DOHH2 (cell line): ENCODE measurements around the gene DDX18.

Source experiments
- H3F3A ChIP-seq: fragments of 200-600 bp; sonication (generic), shearing (Covaris generic); 2 replicates; pipeline ENCODE4 v1.6.0; 2016; ENCODE audit warnings: antibody characterized with exemption, mild to moderate bottlenecking; ENCODE audit not compliant: control insufficient read depth, insufficient read depth
- H3K27ac ChIP-seq: fragments of 200-600 bp; sonication (generic); 2 replicates; pipeline ENCODE4 v1.5.1; 2014; ENCODE audit warnings: low read depth, mild to moderate bottlenecking, low read length, moderate library complexity
- H3K27me3 ChIP-seq: fragments of 200-600 bp; sonication (generic); 2 replicates; pipeline ENCODE4 v1.6.1; 2014; ENCODE audit warnings: mild to moderate bottlenecking, low read length, mixed read lengths; ENCODE audit not compliant: control insufficient read depth
- H3K36me3 ChIP-seq: fragments of 200-600 bp; sonication (generic); 2 replicates; pipeline ENCODE4 v1.6.1; 2014; ENCODE audit warnings: mild to moderate bottlenecking, low read length, moderate library complexity, mixed read lengths; ENCODE audit not compliant: control insufficient read depth
- H3K4me1 ChIP-seq: fragments of 200-600 bp; sonication (generic); 2 replicates; pipeline ENCODE4 v1.6.1; 2014; ENCODE audit warnings: mild to moderate bottlenecking, low read length, mixed read lengths; ENCODE audit not compliant: control insufficient read depth
- H3K4me2 ChIP-seq: fragments of 200-600 bp; sonication (generic); 2 replicates; pipeline ENCODE4 v1.6.0; 2014; ENCODE audit warnings: mild to moderate bottlenecking, low read length, moderate library complexity
- H3K4me3 ChIP-seq: fragments of 200-600 bp; sonication (generic); 2 replicates; pipeline ENCODE4 v1.5.1; 2014; ENCODE audit warnings: mild to moderate bottlenecking, low read length, mixed read lengths
- H3K79me2 ChIP-seq: fragments of 200-600 bp; sonication (generic); 2 replicates; pipeline ENCODE4 v1.6.1; 2014; ENCODE audit warnings: mild to moderate bottlenecking, low read length, mixed read lengths; ENCODE audit not compliant: control insufficient read depth
- H3K9me2 ChIP-seq: fragments of 200-600 bp; sonication (generic); replicated peaks from 2 replicates; pipeline ENCODE4 v1.6.1; 2014; ENCODE audit warnings: mild to moderate bottlenecking, low read length, mixed read lengths; ENCODE audit not compliant: control insufficient read depth
- H3K9me3 ChIP-seq: fragments of 200-600 bp; sonication (generic); 2 replicates; pipeline ENCODE4 v1.6.1; 2014; ENCODE audit warnings: antibody characterized with exemption, low read length, mixed read lengths; ENCODE audit not compliant: control insufficient read depth, insufficient read depth
- H4K20me1 ChIP-seq: fragments of 200-600 bp; sonication (generic); 2 replicates; pipeline ENCODE4 v1.6.0; 2014; ENCODE audit warnings: low read depth, mild to moderate bottlenecking, antibody characterized with exemption, low read length, moderate library complexity; ENCODE audit not compliant: control insufficient read depth, insufficient read depth
- CTCF ChIP-seq: fragments of 200-600 bp; sonication (generic); IDR thresholded peaks from one replicate; pipeline ENCODE4 v1.5.1; 2014; ENCODE audit warnings: antibody characterized with exemption, mild to moderate bottlenecking, low read depth, low read length; ENCODE audit not compliant: poor library complexity, severe bottlenecking
- EZH2phosphoT487 ChIP-seq: fragments of 200-600 bp; sonication (generic); IDR thresholded peaks from 2 replicates; pipeline ENCODE4 v1.6.1; 2017; ENCODE audit warnings: borderline replicate concordance, mild to moderate bottlenecking, antibody characterized with exemption, low read length, moderate library complexity, mixed read lengths

DDX18 gene

GRCh38 chr2:117832905-117833613 is 18.6 kb downstream of the DDX18 start:
- no peaks in the 10 kb centered on the region for H3K9me3 ChIP-seq
- TF ChIP-seq EZH2phosphoT487 (no peak), CTCF (no peak)
- H3K36me3 ChIP-seq: peaks cover 56% of the 10 kb centered on the region
- H3K4me3 ChIP-seq: no peak overlapping the region
- 0 out of 2 replicates have a peak, but pooled peaks cover 3% of the 10 kb centered on the region for H3F3A ChIP-seq
- H3K27ac ChIP-seq: no peak overlapping the region
- H3K79me2 ChIP-seq: no peaks in the 10 kb centered on the region
- H3K9me2 ChIP-seq: no peaks in the 10 kb centered on the region
- H3K4me2 ChIP-seq: no peak overlapping the region
- H3K4me1 ChIP-seq: no peaks in the 10 kb centered on the region
- no peaks in the 10 kb centered on the region for H3K27me3 ChIP-seq
- no peaks in the 10 kb centered on the region for H4K20me1 ChIP-seq

- Histone ChIP-seq H4K20me1 (no peaks in the 10 kb centered on the region), H3K79me2 (no peaks in the 10 kb centered on the region), H3K4me3 (no peak overlapping the region), H3K9me3 (no peaks in the 10 kb centered on the region), H3F3A (0 out of 2 replicates have a peak, but pooled peaks cover 3% of the 10 kb centered on the region), H3K27ac (no peak overlapping the region), H3K9me2 (no peaks in the 10 kb centered on the region), H3K27me3 (no peaks in the 10 kb centered on the region), H3K36me3 (peaks cover 48% of the 10 kb centered on the region), H3K4me1 (no peaks in the 10 kb centered on the region), H3K4me2 (no peak overlapping the region)
- TF ChIP-seq EZH2phosphoT487: no peak
- no peak for TF ChIP-seq CTCF
Observed at GRCh38 chr2:117833911-117834310, 19.4 kb downstream of the DDX18 start.

GRCh38 chr2:117834992-117835391 is 20.5 kb downstream of the DDX18 start:
- Histone ChIP-seq H3K79me2 (no peaks in the 10 kb centered on the region), H3K4me3 (no peak overlapping the region), H3K9me2 (no peaks in the 10 kb centered on the region), H3K4me1 (no peaks in the 10 kb centered on the region), H3K27me3 (no peaks in the 10 kb centered on the region), H3K4me2 (no peak overlapping the region), H3F3A (0 out of 2 replicates have a peak, but pooled peaks cover 3% of the 10 kb centered on the region), H3K36me3 (peaks cover 37% of the 10 kb centered on the region), H3K9me3 (no peaks in the 10 kb centered on the region), H4K20me1 (no peaks in the 10 kb centered on the region), H3K27ac (no peak overlapping the region)
- TF ChIP-seq CTCF (no peak), EZH2phosphoT487 (no peak)
